ENCODE data around the gene WASL. TPM values are rescaled to one million over a fixed set of nuclear protein-coding genes. Genes with fewer than 3 reads are reported as not detected.

The WASL gene
- total RNA-seq, 1 experiment from 2014 or later = 34.4 TPM

DNA sequence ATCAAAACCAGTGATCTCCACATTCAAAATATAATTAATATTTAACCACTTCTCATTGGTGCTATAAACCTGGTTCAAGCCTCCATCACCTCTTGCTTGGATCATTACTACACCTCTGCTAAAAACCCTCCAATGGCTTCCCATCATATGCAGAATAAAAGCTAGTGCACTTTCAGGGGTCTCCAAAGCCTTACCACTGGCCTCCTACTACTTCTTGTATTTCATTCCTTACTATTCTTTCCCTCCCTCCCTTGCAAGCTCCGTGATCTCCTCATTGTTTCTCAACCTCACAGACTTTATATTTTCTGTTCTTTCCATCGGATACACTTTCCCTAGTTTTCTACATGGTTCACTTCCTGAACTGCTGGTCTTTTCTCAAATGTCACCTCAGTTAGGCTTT, 61.6 kb downstream of the WASL start:
- ATAC-seq (no peak), DNase-seq (ENCODE audit: low spot score) (no peak)
- Mint-ChIP-seq H3K36me3 (peaks cover 20% of the 10 kb centered on the region), H3K27me3 (ENCODE audit: low read depth) (no peaks in the 10 kb centered on the region), H3K9me3 (no peaks in the 10 kb centered on the region), H3K27ac (no peak overlapping the region; the same call in 1 of the 2 replicates), H3K4me1 (peaks cover 16% of the 10 kb centered on the region), H3K4me3 (no peak overlapping the region)
- POLR2A ChIA-PET = no interaction called here
- TF ChIP-seq, protein P1, sequence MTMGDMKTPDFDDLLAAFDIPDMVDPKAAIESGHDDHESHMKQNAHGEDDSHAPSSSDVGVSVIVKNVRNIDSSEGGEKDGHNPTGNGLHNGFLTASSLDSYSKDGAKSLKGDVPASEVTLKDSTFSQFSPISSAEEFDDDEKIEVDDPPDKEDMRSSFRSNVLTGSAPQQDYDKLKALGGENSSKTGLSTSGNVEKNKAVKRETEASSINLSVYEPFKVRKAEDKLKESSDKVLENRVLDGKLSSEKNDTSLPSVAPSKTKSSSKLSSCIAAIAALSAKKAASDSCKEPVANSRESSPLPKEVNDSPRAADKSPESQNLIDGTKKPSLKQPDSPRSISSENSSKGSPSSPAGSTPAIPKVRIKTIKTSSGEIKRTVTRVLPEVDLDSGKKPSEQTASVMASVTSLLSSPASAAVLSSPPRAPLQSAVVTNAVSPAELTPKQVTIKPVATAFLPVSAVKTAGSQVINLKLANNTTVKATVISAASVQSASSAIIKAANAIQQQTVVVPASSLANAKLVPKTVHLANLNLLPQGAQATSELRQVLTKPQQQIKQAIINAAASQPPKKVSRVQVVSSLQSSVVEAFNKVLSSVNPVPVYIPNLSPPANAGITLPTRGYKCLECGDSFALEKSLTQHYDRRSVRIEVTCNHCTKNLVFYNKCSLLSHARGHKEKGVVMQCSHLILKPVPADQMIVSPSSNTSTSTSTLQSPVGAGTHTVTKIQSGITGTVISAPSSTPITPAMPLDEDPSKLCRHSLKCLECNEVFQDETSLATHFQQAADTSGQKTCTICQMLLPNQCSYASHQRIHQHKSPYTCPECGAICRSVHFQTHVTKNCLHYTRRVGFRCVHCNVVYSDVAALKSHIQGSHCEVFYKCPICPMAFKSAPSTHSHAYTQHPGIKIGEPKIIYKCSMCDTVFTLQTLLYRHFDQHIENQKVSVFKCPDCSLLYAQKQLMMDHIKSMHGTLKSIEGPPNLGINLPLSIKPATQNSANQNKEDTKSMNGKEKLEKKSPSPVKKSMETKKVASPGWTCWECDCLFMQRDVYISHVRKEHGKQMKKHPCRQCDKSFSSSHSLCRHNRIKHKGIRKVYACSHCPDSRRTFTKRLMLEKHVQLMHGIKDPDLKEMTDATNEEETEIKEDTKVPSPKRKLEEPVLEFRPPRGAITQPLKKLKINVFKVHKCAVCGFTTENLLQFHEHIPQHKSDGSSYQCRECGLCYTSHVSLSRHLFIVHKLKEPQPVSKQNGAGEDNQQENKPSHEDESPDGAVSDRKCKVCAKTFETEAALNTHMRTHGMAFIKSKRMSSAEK (CRISPR knock-in tag; IDR thresholded peaks at IDR 0.05; ENCODE audit: borderline replicate concordance) = no peak
- TF ChIP-seq NFE2L1 (CRISPR knock-in tag; IDR thresholded peaks at IDR 0.05) (no peak), CBFB (CRISPR knock-in tag; IDR thresholded peaks at IDR 0.05; ENCODE audit: low read depth) (no peak), ZNF219 (CRISPR knock-in tag; IDR thresholded peaks at IDR 0.05; ENCODE audit: borderline replicate concordance) (no peak), RORB (CRISPR knock-in tag; IDR thresholded peaks at IDR 0.05) (no peak), JAZF1 (CRISPR knock-in tag; IDR thresholded peaks at IDR 0.05) (no peak), PRRX2 (CRISPR knock-in tag; IDR thresholded peaks at IDR 0.05) (no peak), JUN (CRISPR knock-in tag; IDR thresholded peaks at IDR 0.05) (no peak), OVOL2 (CRISPR knock-in tag; IDR thresholded peaks at IDR 0.05; ENCODE audit: borderline replicate concordance) (no peak), MXD4 (CRISPR knock-in tag; IDR thresholded peaks at IDR 0.05; ENCODE audit: borderline replicate concordance) (no peak), NFYB (CRISPR knock-in tag; conservative IDR thresholded peaks at IDR 0.05; ENCODE audit: low read depth) (no peak), ZNF232 (CRISPR knock-in tag; IDR thresholded peaks at IDR 0.05) (no peak), SOX15 (CRISPR knock-in tag; IDR thresholded peaks at IDR 0.05) (no peak), IRF2 (CRISPR knock-in tag; IDR thresholded peaks at IDR 0.05; ENCODE audit: borderline replicate concordance, low read depth) (no peak)
- TF ChIP-seq, protein P2, sequence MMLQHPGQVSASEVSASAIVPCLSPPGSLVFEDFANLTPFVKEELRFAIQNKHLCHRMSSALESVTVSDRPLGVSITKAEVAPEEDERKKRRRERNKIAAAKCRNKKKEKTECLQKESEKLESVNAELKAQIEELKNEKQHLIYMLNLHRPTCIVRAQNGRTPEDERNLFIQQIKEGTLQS (CRISPR knock-in tag; conservative IDR thresholded peaks at IDR 0.05) = no peak
- TF ChIP-seq, protein P3, sequence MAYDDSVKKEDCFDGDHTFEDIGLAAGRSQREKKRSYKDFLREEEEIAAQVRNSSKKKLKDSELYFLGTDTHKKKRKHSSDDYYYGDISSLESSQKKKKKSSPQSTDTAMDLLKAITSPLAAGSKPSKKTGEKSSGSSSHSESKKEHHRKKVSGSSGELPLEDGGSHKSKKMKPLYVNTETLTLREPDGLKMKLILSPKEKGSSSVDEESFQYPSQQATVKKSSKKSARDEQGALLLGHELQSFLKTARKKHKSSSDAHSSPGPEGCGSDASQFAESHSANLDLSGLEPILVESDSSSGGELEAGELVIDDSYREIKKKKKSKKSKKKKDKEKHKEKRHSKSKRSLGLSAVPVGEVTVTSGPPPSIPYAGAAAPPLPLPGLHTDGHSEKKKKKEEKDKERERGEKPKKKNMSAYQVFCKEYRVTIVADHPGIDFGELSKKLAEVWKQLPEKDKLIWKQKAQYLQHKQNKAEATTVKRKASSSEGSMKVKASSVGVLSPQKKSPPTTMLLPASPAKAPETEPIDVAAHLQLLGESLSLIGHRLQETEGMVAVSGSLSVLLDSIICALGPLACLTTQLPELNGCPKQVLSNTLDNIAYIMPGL (CRISPR knock-in tag; IDR thresholded peaks at IDR 0.05) = no peak
- TF ChIP-seq, protein P4, sequence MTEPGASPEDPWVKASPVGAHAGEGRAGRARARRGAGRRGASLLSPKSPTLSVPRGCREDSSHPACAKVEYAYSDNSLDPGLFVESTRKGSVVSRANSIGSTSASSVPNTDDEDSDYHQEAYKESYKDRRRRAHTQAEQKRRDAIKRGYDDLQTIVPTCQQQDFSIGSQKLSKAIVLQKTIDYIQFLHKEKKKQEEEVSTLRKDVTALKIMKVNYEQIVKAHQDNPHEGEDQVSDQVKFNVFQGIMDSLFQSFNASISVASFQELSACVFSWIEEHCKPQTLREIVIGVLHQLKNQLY (CRISPR knock-in tag; IDR thresholded peaks at IDR 0.05) = no peak
- TF ChIP-seq, protein P5, sequence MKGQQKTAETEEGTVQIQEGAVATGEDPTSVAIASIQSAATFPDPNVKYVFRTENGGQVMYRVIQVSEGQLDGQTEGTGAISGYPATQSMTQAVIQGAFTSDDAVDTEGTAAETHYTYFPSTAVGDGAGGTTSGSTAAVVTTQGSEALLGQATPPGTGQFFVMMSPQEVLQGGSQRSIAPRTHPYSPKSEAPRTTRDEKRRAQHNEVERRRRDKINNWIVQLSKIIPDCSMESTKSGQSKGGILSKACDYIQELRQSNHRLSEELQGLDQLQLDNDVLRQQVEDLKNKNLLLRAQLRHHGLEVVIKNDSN (CRISPR knock-in tag; IDR thresholded peaks at IDR 0.05) = no peak
- TF ChIP-seq, protein P6, sequence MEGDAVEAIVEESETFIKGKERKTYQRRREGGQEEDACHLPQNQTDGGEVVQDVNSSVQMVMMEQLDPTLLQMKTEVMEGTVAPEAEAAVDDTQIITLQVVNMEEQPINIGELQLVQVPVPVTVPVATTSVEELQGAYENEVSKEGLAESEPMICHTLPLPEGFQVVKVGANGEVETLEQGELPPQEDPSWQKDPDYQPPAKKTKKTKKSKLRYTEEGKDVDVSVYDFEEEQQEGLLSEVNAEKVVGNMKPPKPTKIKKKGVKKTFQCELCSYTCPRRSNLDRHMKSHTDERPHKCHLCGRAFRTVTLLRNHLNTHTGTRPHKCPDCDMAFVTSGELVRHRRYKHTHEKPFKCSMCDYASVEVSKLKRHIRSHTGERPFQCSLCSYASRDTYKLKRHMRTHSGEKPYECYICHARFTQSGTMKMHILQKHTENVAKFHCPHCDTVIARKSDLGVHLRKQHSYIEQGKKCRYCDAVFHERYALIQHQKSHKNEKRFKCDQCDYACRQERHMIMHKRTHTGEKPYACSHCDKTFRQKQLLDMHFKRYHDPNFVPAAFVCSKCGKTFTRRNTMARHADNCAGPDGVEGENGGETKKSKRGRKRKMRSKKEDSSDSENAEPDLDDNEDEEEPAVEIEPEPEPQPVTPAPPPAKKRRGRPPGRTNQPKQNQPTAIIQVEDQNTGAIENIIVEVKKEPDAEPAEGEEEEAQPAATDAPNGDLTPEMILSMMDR (IDR thresholded peaks at IDR 0.05) = no peak
- CTCF ChIA-PET = interaction anchor here (1.9 kb wide), 1 partner anchor 14 kb away, joined by 6 read pairs; no protein-coding TSS in a partner anchor
